Measurements from ENCODE around the gene SPAG16. TPM values are rescaled to one million over a fixed set of nuclear protein-coding genes. Genes with fewer than 3 reads are reported as not detected.
"Not testable (repeated sequence)": the region's sequence is repeated elsewhere in the genome, so short reads cannot be mapped to it uniquely, and the experiment has no call there.

SPAG16 gene
- total RNA-seq, 4 donors from 2014 or later, result 1.1 to 8.8 (median 6.3) TPM

DNA sequence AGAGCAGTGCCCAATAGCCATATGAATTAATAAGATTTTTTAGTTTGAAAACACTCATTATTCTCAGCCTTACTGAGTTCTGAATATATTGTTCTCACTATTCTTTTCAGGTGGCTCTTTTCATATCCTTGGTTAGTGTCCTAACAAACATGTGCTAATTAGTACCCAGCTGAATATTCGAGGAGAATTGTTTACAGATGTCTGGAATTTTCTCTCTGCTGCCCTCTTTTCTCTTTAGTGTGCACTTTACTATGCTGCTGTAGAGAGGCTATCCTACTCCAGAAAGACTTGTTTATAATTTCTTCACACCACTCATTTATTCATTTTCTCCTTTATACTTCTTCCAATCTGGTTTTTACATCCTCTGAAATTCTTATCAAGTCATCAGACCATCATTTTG, 405.3 kb downstream of the SPAG16 start:
- intact Hi-C loops (cut with DNase I; ENCODE audit: low total_unique reads) (no loop called here), in situ Hi-C loops (cut with MboI; ENCODE audit: low sequenced_read_pairs in 4 of 4) (no loop called here)
- H3K27me3 ChIP-seq, result no peaks in the 10 kb centered on the region
- H3K4me3 ChIP-seq, result no peak overlapping the region
- H3K27ac ChIP-seq, result no peak overlapping the region
- no peaks in the 10 kb centered on the region for H3K9me3 ChIP-seq
- no peak for DNase-seq
- no peaks in the 10 kb centered on the region for H3K36me3 ChIP-seq
- no peaks in the 10 kb centered on the region for H3K4me1 ChIP-seq
- ATAC-seq, result no peak
- TF ChIP-seq POLR2A (IDR thresholded peaks at IDR 0.05), result no peak
- TF ChIP-seq, protein P1, sequence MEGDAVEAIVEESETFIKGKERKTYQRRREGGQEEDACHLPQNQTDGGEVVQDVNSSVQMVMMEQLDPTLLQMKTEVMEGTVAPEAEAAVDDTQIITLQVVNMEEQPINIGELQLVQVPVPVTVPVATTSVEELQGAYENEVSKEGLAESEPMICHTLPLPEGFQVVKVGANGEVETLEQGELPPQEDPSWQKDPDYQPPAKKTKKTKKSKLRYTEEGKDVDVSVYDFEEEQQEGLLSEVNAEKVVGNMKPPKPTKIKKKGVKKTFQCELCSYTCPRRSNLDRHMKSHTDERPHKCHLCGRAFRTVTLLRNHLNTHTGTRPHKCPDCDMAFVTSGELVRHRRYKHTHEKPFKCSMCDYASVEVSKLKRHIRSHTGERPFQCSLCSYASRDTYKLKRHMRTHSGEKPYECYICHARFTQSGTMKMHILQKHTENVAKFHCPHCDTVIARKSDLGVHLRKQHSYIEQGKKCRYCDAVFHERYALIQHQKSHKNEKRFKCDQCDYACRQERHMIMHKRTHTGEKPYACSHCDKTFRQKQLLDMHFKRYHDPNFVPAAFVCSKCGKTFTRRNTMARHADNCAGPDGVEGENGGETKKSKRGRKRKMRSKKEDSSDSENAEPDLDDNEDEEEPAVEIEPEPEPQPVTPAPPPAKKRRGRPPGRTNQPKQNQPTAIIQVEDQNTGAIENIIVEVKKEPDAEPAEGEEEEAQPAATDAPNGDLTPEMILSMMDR (IDR thresholded peaks at IDR 0.05 in 4 of 5, conservative IDR thresholded peaks at IDR 0.05 in 1 of 5), result no peak

DNA sequence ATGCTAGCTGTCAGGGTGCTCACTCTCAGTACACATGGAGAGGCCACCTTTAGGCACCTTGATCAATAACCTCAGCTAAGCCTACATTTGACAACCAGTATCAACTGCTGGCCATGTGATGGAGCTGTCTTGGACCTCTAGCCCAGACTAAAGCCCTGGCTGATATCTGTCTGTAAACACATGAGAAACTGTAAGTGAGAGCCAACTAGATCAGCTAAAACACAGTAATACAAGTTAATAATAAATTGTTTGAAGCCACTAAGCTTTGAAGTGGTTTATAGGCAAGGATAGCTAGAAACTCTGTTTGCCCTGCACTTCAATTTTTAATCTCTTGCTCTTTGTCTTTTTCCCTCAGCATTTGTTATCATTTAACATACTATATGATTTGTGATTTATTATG, 407.1 kb downstream of the SPAG16 start:
- TF ChIP-seq, protein P1 (IDR thresholded peaks at IDR 0.05 in 4 of 5, conservative IDR thresholded peaks at IDR 0.05 in 1 of 5), result no peak
- TF ChIP-seq POLR2A (IDR thresholded peaks at IDR 0.05), result no peak
- no peak overlapping the region for H3K4me3 ChIP-seq
- DNase-seq (no peak), ATAC-seq (no peak)
- no peaks in the 10 kb centered on the region for H3K9me3 ChIP-seq
- H3K27ac ChIP-seq, result no peak overlapping the region
- intact Hi-C loops (cut with DNase I; ENCODE audit: low total_unique reads), result no loop called here
- H3K27me3 ChIP-seq, result no peaks in the 10 kb centered on the region
- in situ Hi-C loops (cut with MboI; ENCODE audit: low sequenced_read_pairs in 4 of 4), result no loop called here
- no peaks in the 10 kb centered on the region for H3K36me3 ChIP-seq
- H3K4me1 ChIP-seq, result no peaks in the 10 kb centered on the region

DNA sequence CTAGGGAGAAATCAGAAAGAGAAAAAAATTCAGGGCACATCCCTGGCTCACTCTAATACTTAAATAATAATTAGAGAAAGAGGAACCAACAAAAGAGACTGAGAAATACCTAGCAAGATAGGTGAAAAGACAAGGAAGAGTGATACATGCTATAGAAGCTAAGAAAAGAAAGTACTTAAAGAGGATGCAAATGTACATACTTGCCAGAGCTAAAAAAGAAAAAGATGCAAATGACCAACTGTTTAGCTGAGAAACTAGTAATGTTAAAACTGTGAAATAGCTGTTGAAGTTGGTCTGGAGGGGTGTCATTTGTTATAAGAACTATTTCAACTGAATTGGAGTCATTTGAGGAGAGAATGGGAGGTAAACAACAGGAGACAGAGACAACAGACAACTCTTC, 412.2 kb downstream of the SPAG16 start:
- DNase-seq (no peak), ATAC-seq (no peak)
- Histone ChIP-seq H3K4me3 (no peak overlapping the region), H3K4me1 (no peaks in the 10 kb centered on the region), H3K27me3 (no peaks in the 10 kb centered on the region), H3K36me3 (no peaks in the 10 kb centered on the region), H3K27ac (no peak overlapping the region), H3K9me3 (no peaks in the 10 kb centered on the region)
- intact Hi-C loops (cut with DNase I; ENCODE audit: low total_unique reads), result no loop called here
- TF ChIP-seq, protein P1 (IDR thresholded peaks at IDR 0.05 in 4 of 5, conservative IDR thresholded peaks at IDR 0.05 in 1 of 5), result no peak
- TF ChIP-seq POLR2A (IDR thresholded peaks at IDR 0.05), result no peak
- in situ Hi-C loops (cut with MboI; ENCODE audit: low sequenced_read_pairs in 4 of 4), result no loop called here

DNA sequence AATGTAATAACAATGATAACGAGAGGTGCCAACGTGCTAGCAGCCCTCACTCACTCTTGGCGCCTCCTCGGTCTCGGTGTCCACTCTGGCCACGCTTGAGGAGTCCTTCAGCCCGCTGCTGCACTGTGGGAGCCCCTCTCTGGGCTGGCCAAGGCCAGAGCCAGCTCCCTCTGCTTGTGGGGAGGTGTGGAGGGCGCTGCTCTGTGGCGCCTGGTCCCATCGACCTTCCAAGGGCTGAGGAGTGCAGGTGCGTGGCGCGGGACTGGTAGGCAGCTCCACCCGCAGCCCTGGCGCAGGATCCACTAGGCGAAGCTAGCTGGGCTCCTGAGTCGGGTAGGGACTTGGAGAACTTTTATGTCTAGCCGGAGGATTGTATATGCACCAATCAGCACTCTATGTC, 417.1 kb downstream of the SPAG16 start:
- intact Hi-C loops (cut with DNase I; ENCODE audit: low total_unique reads); H3K36me3 ChIP-seq; H3K4me1 ChIP-seq; H3K9me3 ChIP-seq; DNase-seq; H3K4me3 ChIP-seq; H3K27me3 ChIP-seq; H3K27ac ChIP-seq; ATAC-seq; in situ Hi-C loops (cut with MboI; ENCODE audit: low sequenced_read_pairs in 4 of 4): not testable (repeated sequence)

DNA sequence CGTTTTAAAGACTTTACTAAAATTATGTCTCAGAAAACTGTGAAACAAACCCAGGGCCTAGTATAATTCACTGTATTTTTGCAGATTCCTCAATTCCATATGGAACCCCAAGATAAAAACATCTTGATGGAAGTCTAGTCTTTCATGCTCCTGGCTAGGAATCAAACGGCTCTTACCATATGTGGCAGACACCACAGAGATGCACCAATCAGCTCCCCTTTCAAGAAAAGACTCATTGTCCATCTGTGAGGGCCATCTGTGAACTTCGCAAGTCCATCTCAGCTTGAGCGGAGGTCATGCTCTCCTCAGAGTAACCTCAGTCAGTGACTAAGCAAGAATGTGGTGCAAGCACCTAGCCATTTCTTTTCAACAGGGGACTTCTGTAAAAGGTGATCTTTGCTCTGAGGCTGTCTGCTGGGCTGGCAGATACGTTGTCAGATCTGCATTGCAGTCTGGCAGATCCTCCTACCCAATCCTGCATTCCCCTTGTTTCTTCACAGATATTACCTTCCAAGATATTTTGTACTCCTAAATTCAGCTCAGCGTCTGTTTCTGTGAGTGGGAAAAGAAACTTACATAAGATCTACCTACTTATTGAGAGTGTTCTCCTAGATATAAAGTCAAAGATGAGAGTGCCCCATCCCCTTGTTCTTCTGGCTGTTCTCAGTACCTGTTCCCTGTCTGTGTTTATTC, 419.3 kb downstream of the SPAG16 start:
- H3K36me3 ChIP-seq, result no peaks in the 10 kb centered on the region
- DNase-seq (no peak), ATAC-seq (no peak)
- TF ChIP-seq, protein P1 (IDR thresholded peaks at IDR 0.05 in 4 of 5, conservative IDR thresholded peaks at IDR 0.05 in 1 of 5), result no peak
- TF ChIP-seq POLR2A (IDR thresholded peaks at IDR 0.05), result no peak
- intact Hi-C loops (cut with DNase I; ENCODE audit: low total_unique reads) (no loop called here), in situ Hi-C loops (cut with MboI; ENCODE audit: low sequenced_read_pairs in 4 of 4) (no loop called here)
- H3K4me1 ChIP-seq, result no peaks in the 10 kb centered on the region
- no peaks in the 10 kb centered on the region for H3K27me3 ChIP-seq
- no peaks in the 10 kb centered on the region for H3K9me3 ChIP-seq
- no peak overlapping the region for H3K27ac ChIP-seq
- H3K4me3 ChIP-seq, result no peak overlapping the region
